ENCODE measurements around the gene DENND4A. TPM values are rescaled to one million over a fixed set of nuclear protein-coding genes. Genes with fewer than 3 reads are reported as not detected.

The DENND4A gene
- total RNA-seq (ENCODE audit: insufficient read depth, low replicate concordance), result 24.1 TPM

GRCh38 chr15:65792138-65792987 is at the start of gene DENND4A:
DENND4A (minus strand) TSS chr15:65792293; CDS start chr15:65756450, 35,843 bp downstream.
- DNase-seq (ENCODE audit: low spot score), result peak; percentile 99

DNA sequence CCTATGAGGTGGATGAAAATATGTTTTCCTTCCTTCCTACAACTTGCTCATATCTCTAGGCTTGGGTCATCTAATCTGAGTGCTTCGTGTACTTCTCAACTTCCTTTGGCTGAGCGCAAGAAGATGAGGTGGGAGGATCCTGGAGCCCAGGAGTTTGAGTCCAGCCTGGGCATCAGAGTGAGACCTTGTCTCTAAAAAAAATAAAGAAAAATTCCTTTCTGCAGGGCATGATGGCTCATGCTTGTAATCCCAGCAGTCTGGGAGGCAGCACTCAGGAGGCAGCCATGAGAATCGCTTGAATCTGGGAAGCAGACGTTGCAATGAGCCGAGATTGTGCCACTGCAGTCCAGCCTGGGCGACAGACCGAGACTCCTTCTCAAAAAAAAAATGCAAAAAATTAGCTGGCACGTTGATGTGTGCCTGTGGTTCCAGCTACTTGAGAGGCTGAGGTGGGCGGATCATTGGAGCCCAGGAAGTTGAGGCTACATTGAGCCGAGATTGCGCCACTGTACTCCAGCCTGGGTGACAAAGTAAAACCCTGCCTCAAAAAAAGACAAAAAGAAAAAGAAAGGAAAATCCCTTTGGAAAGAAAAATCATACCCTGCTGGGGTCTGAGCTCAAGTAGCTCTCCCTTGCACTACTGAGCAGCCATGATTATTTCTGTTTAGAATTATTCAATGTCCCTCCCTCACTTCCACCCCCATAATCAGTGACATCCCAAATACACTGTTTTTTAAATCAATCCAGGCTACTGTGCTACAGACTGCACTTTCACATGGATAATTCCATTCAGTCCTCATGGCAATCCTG is 49.2 kb upstream of the DENND4A start:
- DNase-seq (ENCODE audit: low spot score), result no peak

- no peak for DNase-seq (ENCODE audit: low spot score)
Observed at GRCh38 chr15:65839985-65840384, 47.9 kb upstream of the DENND4A start.

GRCh38 chr15:65839354-65839901 is 47.3 kb upstream of the DENND4A start:
- DNase-seq (ENCODE audit: low spot score), result no peak

GRCh38 chr15:65837301-65838294 is 45.5 kb upstream of the DENND4A start:
- DNase-seq (ENCODE audit: low spot score), result peak; percentile 39

GRCh38 chr15:65836665-65837064 is 44.6 kb upstream of the DENND4A start:
- DNase-seq (ENCODE audit: low spot score), result no peak

GRCh38 chr15:65835447-65835846 is 43.4 kb upstream of the DENND4A start:
- DNase-seq (ENCODE audit: low spot score), result no peak

DNA sequence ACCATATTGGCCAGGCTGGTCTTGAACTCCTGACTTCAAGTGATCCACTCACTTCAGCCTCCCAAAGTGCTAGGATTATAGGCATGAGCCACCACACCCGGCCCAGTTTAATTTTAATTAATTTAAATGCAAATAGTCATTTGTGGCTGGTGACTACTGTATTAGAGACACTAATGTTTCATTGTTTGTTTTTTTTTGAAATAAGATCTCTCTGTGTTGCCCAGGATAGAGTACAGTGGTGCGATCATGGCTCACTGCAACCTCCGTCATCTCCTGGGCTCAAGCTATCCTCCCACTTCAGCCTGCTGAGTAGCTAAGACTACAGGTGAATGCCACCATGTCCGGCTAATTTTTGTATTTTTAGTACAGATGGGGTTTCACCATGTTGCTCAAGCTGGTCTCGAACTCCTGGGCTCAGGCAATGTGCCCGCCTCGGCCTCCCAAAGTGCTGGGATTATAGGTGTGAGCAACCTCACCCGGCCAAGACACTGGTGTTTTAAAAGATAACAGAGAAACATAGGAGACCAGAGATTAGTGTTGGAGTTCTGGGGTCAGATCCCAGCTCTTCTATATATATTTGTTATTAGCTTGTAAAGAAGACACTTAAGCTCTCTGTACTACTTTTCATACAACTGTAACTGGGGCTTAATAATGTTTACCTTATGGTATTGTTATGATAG is 42.6 kb upstream of the DENND4A start:
- no peak for DNase-seq (ENCODE audit: low spot score)

GRCh38 chr15:65833501-65834205 is 41.6 kb upstream of the DENND4A start:
- DNase-seq (ENCODE audit: low spot score), result no peak

- DNase-seq (ENCODE audit: low spot score), result peak; percentile 79
Observed at GRCh38 chr15:65832549-65833364, 40.7 kb upstream of the DENND4A start.

GRCh38 chr15:65829130-65829764 is 37.2 kb upstream of the DENND4A start:
- DNase-seq (ENCODE audit: low spot score), result no peak

DNA sequence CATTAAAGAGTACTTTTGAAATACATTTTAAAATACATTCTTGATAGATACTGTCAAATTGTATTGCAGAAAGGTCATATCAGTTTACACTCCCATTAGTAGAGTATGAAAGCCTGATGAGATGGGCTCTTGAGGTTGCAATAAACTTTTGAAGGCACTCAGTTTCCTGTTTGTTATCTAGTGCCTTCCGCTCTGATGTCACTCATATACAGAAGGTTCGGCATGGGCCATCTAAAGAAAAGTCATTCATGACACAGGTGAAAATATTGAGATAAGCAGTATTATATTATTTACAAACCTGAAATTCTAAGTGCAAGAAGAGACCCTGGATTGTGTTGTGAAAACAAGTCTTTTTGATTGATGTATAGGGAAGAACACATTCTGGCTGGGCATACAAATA is 36.5 kb upstream of the DENND4A start:
- no peak for DNase-seq (ENCODE audit: low spot score)

- DNase-seq (ENCODE audit: low spot score), result no peak
Observed at GRCh38 chr15:65827065-65827464, 35.0 kb upstream of the DENND4A start.

DNA sequence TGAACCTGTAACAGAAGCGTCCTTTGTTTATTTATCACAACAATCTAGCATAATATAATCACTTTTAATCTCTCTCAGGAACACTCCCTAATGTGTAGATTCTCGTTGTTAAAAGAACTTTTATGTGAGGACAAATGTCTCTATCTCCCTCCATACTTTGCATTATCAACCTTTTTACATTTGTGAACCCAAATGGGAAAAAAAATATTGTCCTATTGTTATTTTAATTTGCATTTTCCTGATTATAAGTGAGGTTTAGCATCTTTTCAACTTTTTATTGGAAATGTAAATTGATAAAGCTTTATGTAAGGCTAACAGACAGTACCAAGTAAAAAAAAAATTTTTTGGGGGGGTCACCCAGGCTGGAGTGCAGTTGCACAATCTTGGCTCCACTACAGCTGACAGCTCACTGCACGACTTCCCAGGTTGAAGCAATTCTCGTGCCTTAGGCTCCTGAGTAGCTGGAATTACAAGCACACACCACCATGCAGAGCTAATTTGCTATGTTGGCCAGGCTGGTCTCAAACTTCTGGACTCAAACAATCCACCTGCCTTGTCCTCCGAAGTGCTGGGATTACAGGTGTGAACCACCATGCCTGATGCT is 33.0 kb upstream of the DENND4A start:
- no peak for DNase-seq (ENCODE audit: low spot score)

- peak; percentile 69 for DNase-seq (ENCODE audit: low spot score)
Observed at GRCh38 chr15:65824031-65824743, 32.1 kb upstream of the DENND4A start.

DNA sequence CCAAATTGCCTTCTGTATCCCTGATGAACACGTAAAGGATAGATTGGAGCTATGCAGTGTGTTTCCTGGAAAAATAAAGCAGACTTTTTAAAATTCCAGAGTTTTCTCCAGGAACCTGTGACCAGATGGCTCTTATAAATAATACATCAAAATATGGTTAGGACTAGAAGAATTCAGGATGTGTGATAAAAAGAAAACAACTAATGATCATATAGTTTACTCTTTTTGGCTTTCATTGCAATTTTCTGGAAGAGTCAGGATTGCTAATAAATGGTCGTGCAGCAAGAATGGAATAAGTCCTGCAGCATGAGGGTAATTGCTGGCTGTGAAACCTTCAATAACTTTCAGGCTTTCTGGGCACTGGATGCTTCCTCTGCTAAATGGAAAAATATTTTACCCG is 30.2 kb upstream of the DENND4A start:
- DNase-seq (ENCODE audit: low spot score), result peak; percentile 42

DNA sequence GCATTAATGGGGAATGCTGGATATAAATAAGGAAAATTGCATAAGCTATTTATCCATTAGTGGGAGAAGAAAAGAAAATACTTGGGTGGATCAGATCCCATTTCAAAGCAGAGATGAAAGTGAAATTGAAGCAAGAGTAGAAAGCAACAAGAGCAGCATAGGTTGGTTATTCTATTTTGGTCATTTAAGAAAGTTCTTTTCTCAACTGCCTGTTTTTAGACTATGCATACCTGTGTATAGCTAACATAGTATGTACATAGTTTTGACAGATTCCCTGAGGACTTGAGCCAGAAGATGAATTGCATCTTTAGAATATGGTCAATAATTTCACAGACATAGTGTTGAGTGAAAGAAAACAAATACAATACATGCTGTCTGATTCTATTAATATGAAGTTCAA is 29.0 kb upstream of the DENND4A start:
- no peak for DNase-seq (ENCODE audit: low spot score)
